Kidney (tissue), 14 donors: ENCODE results near the gene ZNF423. TPM values are rescaled to one million over a fixed set of nuclear protein-coding genes. Genes with fewer than 3 reads are reported as not detected.

Source experiments
- DNase-seq, 5 donors: peaks; one replicate each; pipeline ENCODE4 v3.0.0-alpha.2; 2013 to 2020
- FAIRE-seq: peaks from 2 replicates; lab custom pipeline; 2012; peaks lifted over from hg19 to GRCh38; lab: Jason Lieb, UNC
- H3K27ac ChIP-seq, 2 donors: one replicate each; pipeline ENCODE4 v1.7.0; 2013; ENCODE audit warnings: low read depth in 2 of 2, low read length in 2 of 2, inconsistent platforms in 1 of 2
- H3K27me3 ChIP-seq: one replicate; pipeline ENCODE4 v1.7.1; 2013; ENCODE audit warnings: low read length, inconsistent platforms; ENCODE audit not compliant: control insufficient read depth, insufficient read depth
- H3K36me3 ChIP-seq, 3 donors: one replicate each; pipeline versions ENCODE4 v1.7.0 to v1.7.1; 2013; ENCODE audit warnings: low read length in 3 of 3, control low read depth in 1 of 3, inconsistent platforms in 1 of 3; ENCODE audit not compliant: insufficient read depth in 3 of 3, control insufficient read depth in 2 of 3
- H3K4me1 ChIP-seq, 3 donors: one replicate each; pipeline versions ENCODE4 v1.7.0 to v1.7.1; 2013; ENCODE audit warnings: low read length in 3 of 3, inconsistent platforms in 1 of 3, low read depth in 1 of 3; ENCODE audit not compliant: control insufficient read depth in 2 of 3, insufficient read depth in 2 of 3
- H3K4me3 ChIP-seq, 3 donors: one replicate each; pipeline versions ENCODE4 v1.7.0 to v1.8.1; 2013; ENCODE audit warnings: low read length in 3 of 3, control low read depth in 1 of 3, inconsistent platforms in 1 of 3
- H3K9ac ChIP-seq, 3 donors: one replicate each; pipeline versions ENCODE4 v1.7.0 to v1.7.1; 2013; ENCODE audit warnings: low read length in 3 of 3, control low read depth in 1 of 3, inconsistent platforms in 1 of 3
- H3K9me3 ChIP-seq, 3 donors: one replicate each; pipeline versions ENCODE4 v1.7.0 to v1.7.1; 2013; ENCODE audit warnings: low read length in 3 of 3, control low read depth in 1 of 3, inconsistent platforms in 1 of 3; ENCODE audit not compliant: control insufficient read depth in 2 of 3, insufficient read depth in 1 of 3
- CTCF ChIP-seq: IDR thresholded peaks from 3 replicates; pipeline ENCODE4 v1.5.1; 2012; ENCODE audit warnings: mild to moderate bottlenecking, moderate library complexity, borderline replicate concordance; ENCODE audit not compliant: insufficient read depth; ENCODE audit errors: extremely low read depth
- intact Hi-C: fragments of 100-400 bp; cut with DNase I; formaldehyde crosslinking; loops from one replicate; pipeline ENCODE4 v1.11.1; 2022
- polyA plus RNA-seq: library from polyadenylated mRNA; stranded (reverse); fragments of 350-450 nt; fragmentation: Illumina TruSeq; extraction: RNeasy Lipid Tissue Mini Kit (QIAGEN cat#74804); gene quantifications from one replicate; pipeline ENCODE4 v1.2.3, GENCODE V29; 2014; ENCODE audit warnings: low read depth, low replicate concordance; ENCODE audit not compliant: insufficient read depth
- total RNA-seq: library from RNA; stranded (reverse); fragmentation: NEBNext Ultra II Directional; extraction: Animal tissue kit (Norgen Biotek cat#: 25700); gene quantifications from one replicate; pipeline ENCODE4 v1.2.1, GENCODE V29; 2021
- donor health status: control.
- donor health status: control.
- donor health status: control.
- donor health status: control.
- donor health status: control.
- donor health status: DM: yes; HTN: yes; CAD: no.
- donor health status: Normal renal cell carcinoma (clear cell type).

ZNF423 gene
- total and polyA plus RNA-seq, 2 donors from 2014 or later: 2.0 to 8.4 TPM

GRCh38 chr16:49833085-49833484, 22.8 kb downstream of the ZNF423 start:
- FAIRE-seq (no peak), DNase-seq (peak in 4 of 5 donors; percentile 60 to 88 (median 75))
- H3K4me3 ChIP-seq: no peak overlapping the region
- no peaks in the 10 kb centered on the region for H3K27me3 ChIP-seq
- TF ChIP-seq CTCF: no peak
- intact Hi-C loops: no loop called here
- H3K9ac ChIP-seq: no peak overlapping the region
- peaks cover 0 to 17% (median 0%) of the 10 kb centered on the region in 3 donors for H3K4me1 ChIP-seq
- H3K36me3 ChIP-seq: no peaks in the 10 kb centered on the region
- H3K27ac ChIP-seq: peak overlapping the region in 1 of 2 donors; percentile 69
- H3K9me3 ChIP-seq: no peaks in the 10 kb centered on the region

- no peak overlapping the region for H3K4me3 ChIP-seq
- no peaks in the 10 kb centered on the region for H3K36me3 ChIP-seq
- peaks cover 0 to 13% (median 5%) of the 10 kb centered on the region in 3 donors for H3K4me1 ChIP-seq
- DNase-seq (no peak), FAIRE-seq (no peak)
- H3K9ac ChIP-seq: no peak overlapping the region
- H3K9me3 ChIP-seq: no peaks in the 10 kb centered on the region
- H3K27ac ChIP-seq: no peak overlapping the region
- no peaks in the 10 kb centered on the region for H3K27me3 ChIP-seq
- no peak for TF ChIP-seq CTCF
- intact Hi-C loops: no loop called here
These were observed 23.7 kb downstream of the ZNF423 start for GRCh38 chr16:49832177-49832576.

GRCh38 chr16:49830873-49831272, 25.0 kb downstream of the ZNF423 start:
- Histone ChIP-seq H3K9me3 (no peaks in the 10 kb centered on the region), H3K4me1 (peaks cover 0 to 13% (median 5%) of the 10 kb centered on the region in 3 donors), H3K4me3 (no peak overlapping the region), H3K27ac (no peak overlapping the region), H3K27me3 (no peaks in the 10 kb centered on the region), H3K36me3 (no peaks in the 10 kb centered on the region), H3K9ac (no peak overlapping the region)
- no peak for TF ChIP-seq CTCF
- no peak for FAIRE-seq
- DNase-seq: no peak
- intact Hi-C loops: no loop called here

GRCh38 chr16:49828533-49829267, 27.2 kb downstream of the ZNF423 start:
- Histone ChIP-seq H3K4me1 (peaks cover 0 to 5% (median 3%) of the 10 kb centered on the region in 3 donors), H3K4me3 (no peak overlapping the region), H3K36me3 (no peaks in the 10 kb centered on the region), H3K27ac (no peak overlapping the region), H3K9ac (no peak overlapping the region), H3K9me3 (no peaks in the 10 kb centered on the region), H3K27me3 (no peaks in the 10 kb centered on the region)
- intact Hi-C loops: no loop called here
- TF ChIP-seq CTCF: no peak
- FAIRE-seq (no peak), DNase-seq (peak in 3 of 5 donors; percentile 38 to 71 (median 48))
